Measurements from ENCODE around the gene MARK4.

Gene MARK4

DNA sequence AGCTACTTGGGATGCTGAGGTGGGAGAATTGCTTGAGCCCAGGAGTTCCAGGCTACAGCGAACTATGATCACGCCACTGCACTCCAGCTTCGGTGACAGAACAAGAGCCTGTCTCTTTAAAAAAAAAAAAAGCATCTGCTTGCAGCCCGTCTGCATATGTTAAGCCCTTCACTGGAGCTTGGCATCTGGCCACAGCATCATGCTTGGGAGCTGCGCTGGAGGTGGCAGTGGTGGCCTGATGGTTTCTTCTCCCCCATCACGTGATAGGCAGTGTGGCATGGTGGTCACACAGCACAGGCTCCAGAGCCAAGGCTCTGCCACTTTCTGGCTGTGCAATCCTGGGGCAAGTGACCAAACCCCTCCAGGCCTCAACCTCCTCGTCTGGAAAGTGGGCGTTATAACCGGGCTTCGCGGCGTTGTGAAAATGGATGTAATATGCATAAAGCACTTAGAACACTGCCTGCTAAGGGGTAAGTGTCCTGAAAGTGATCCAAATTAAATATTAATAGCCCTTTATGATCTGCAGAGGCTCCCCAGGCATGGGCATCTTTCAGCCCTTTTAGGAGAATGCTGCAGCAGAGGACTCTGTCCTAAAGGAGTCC lies 24.4 kb downstream of the MARK4 start:
- DNase-seq: peak; percentile 66

GRCh38 chr19:45276284-45276687 lies 25.2 kb downstream of the MARK4 start:
- peak; percentile 89 for DNase-seq

DNA sequence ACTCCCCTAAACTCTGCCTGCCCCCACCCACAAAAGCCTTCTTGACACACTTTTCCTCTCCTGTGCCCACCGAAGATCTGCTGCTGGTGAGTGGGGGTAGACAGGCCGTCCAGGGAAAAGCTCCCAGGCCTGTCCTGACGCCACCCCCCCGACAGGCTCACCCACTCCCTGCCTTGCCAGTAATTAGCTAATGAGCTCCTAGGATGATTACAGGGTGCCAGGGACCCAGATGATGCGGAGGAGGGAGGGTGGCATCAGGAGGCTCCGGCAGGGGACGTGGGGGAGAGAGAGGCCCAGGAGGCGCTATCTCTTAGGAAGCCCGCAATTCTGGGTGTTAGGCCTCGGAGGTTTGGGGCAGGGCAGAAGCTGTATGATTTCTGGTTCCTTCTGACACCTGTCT lies 27.0 kb downstream of the MARK4 start:
- no peak for DNase-seq

DNA sequence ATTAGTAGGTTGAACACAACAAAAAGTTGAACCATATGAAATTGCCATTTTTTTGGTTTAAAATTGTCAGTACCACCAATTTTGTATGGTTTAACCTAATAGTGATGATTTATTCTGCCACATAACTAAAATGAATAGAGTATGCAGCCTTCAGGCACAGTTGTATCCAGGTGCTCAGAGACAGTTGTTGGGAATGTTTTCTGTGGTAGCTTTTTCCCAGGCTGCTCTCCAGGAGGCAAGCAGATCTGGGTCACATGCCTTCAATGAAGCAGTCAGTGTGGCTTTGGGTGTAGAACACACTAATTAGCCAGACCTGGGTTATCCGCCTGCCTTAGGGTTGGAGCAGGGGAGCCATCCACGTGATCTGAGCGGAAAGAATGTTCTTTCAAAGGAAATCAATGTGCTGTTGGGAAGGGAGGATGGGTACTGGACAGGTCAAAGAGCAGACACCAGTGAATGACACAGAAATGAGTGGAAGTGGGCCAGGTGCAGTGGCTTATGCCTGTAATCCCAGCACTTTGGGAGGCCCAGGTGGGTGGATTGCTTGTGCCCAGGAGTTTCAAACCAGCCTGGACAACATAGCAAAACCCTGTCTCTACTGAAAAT lies 28.6 kb downstream of the MARK4 start:
- DNase-seq: no peak

DNA sequence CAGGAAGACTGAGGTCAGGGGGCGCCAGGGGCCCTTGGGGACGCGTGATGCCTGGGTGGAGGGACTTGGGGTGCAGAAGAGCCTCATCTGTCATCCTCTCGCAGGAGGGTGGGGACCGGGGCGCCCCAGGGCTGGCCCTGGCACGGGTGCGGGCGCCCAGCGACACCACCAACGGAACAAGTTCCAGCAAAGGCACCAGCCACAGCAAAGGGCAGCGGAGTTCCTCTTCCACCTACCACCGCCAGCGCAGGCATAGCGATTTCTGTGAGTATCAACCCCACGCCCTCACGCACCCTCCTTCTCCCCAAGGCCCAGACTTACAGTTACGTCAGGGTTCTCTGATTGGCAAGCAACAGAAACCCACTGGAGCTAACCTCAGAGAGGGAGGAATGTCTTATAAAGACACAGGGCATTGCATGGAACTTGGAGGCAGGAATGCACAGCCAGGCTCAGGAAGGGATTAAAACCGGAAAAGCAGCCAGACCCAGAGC lies 29.4 kb downstream of the MARK4 start:
- no peak for DNase-seq

DNA sequence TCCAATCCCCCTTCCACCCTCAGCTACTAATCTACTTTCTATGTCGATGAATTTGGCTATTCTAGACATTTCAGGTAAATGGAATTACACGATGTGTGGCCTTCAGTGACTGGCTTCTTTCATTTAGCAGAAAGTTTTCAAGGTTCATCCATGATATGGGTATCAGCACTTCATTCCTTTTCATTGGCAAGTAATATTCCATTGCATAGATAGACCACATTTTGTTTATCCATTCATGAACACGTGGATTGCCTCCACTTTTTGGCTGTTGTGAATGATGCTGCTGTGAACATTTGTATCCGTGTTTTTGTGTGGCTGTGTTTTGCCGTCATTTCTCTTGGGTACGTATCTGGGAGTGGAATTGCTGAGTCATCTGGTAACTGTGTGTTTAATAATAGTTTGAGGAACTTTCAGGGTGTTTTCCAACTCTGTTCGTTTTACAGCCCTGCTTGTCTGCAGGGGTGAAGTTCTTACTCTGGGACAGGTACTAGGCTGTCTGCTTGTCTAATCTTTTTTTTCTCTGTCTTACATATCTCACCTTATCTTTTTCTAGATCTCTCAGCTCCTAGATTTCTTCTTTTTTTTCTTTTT lies 32.5 kb downstream of the MARK4 start:
- no peak for DNase-seq

- no peak for DNase-seq
Observed at GRCh38 chr19:45290381-45290931, 39.4 kb downstream of the MARK4 start.

DNA sequence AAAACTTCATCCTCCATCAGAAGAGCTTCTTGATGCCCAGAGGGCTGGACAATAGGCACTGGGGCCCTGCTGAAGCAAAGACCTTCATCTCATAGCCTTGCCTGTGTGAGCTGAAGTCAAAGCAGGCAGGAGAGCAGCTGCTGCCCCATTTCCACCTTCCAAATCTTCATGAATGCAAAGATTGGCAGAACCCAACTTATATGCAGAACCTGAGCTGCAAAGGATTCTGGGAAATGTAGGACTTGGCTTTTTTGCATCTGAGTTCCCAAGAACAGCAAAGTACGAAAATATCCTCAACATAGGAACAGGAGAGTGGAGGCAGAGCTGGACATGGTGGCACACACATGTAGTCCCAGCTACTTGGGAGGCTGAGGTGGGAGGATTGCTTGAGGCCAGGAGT lies 40.8 kb downstream of the MARK4 start:
- no peak for DNase-seq

- no peak for DNase-seq
Observed at GRCh38 chr19:45293682-45294081, 42.6 kb downstream of the MARK4 start.

- no peak for DNase-seq
Observed at GRCh38 chr19:45294291-45295029, 43.4 kb downstream of the MARK4 start.

DNA sequence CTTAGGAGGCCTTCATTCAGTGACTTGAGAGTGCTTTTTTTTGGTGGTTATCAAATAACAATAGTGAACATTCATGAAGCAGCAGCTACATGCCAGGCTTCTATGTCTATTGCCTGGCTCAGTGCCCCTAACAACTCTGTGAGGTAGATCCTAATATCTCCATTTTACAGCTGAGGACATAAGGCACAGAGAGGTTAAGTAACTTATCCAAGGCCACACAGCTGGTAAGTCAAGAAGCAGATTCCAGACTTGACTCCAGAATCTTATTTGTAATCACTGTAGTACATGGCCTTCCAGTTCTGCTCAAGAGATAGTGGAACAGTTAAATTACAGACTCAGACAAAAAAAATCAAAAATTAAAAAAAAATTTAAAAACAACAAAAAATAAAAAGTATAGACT lies 44.8 kb downstream of the MARK4 start:
- DNase-seq: no peak

DNA sequence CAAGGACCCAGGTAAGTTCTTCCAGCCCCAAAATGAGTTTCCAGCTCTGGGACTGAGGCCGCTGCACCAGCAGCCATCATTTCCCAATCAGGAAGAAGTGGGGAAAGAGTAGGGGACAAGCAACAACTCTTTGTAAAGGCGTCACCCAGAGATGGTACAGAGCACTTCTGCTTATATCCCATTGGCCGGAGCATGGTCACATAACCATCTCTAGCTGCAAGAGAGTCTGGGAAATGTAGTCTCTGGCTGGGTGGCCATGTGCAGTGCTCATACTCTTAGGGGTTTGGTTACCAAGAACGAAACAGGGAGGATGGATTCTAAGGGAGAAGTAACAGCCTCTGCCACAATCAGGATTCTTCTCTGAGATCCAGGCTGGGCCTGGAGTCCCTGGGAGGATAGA lies 45.3 kb downstream of the MARK4 start:
- no peak for DNase-seq

DNA sequence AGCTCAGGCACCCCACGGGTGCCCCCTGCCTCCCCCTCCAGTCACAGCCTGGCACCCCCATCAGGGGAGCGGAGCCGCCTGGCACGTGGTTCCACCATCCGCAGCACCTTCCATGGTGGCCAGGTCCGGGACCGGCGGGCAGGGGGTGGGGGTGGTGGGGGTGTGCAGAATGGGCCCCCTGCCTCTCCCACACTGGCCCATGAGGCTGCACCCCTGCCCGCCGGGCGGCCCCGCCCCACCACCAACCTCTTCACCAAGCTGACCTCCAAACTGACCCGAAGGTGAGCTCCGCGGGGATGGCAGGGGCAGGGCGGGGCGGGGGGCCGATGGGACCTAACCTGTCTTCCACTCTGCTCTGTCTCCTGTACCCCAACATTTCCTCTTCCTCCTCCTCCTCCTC lies 46.6 kb downstream of the MARK4 start:
- DNase-seq: no peak

- no peak for DNase-seq
Observed at GRCh38 chr19:45298264-45298663, 47.2 kb downstream of the MARK4 start.

- no peak for DNase-seq
Observed at GRCh38 chr19:45299719-45300118, 48.6 kb downstream of the MARK4 start.

- DNase-seq: no peak
Observed at GRCh38 chr19:45302416-45302815, 51.3 kb downstream of the MARK4 start.

GRCh38 chr19:45303269-45304060 lies 52.4 kb downstream of the MARK4 start:
- no peak for DNase-seq

DNA sequence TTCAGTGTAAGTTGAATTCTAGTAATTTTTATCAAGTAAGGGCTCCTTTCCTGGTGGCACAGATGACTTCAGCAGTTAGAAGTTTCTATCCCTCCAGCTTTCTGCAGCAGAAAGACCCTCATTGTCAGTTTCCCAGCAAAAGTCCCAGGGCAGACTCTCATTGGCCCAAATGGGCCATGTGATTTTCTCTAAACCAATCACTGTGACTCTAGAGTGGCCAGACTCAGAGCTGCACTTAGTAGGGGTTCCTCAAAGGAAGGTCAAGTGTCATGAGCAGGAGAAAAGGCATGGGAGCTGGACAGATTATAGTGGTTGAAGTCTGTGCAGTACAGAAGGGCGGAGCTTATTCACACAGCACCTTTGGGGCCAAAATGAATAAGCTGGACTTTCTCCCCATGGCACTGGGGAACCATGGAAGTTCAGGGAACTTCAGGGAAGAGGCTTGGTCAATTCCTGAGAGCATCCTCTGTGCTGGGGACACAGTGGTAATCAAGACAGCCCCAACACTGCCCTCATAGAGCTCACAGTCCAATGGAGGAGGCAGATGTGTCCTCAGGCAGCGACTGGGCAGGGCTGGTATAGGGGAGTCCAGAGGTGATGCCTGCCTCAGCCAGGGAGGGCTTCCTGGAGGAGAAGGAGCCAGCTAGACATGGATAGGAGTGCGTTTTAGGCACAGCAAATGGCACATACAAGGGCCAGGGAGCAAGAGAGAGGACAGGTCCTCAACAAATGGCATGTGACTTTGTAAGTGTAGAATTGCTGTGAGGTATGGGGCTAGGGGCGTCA lies 53.3 kb downstream of the MARK4 start:
- DNase-seq: no peak

- no peak for DNase-seq
Observed at GRCh38 chr19:45305007-45305406, 53.9 kb downstream of the MARK4 start.

- no peak for DNase-seq
Observed at GRCh38 chr19:45305421-45305820, 54.4 kb downstream of the MARK4 start.

DNA sequence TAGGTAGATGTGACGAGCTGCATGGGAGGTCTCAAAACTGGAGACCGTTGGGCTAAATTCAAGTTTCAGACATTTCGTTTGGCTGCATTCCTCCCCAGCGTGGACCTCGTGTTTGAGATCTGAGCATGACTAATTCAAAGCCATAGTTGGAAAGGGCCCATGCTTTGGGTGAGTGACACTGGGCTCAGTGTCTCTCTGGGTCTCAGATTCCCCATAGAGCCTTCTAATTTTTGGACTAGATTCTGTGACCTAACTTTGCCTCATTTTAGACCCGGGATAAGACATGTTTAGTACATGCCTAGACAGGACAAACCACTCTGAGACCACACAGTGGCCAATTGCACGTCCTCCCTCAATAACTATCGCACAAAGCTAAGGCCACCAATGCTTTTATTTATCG lies 55.0 kb downstream of the MARK4 start:
- DNase-seq: no peak

GRCh38 chr19:45306518-45307027 lies 55.5 kb downstream of the MARK4 start:
- peak; percentile 72 for DNase-seq
